ENCODE measurements around the gene UGT1A3.

The UGT1A3 gene

DNA sequence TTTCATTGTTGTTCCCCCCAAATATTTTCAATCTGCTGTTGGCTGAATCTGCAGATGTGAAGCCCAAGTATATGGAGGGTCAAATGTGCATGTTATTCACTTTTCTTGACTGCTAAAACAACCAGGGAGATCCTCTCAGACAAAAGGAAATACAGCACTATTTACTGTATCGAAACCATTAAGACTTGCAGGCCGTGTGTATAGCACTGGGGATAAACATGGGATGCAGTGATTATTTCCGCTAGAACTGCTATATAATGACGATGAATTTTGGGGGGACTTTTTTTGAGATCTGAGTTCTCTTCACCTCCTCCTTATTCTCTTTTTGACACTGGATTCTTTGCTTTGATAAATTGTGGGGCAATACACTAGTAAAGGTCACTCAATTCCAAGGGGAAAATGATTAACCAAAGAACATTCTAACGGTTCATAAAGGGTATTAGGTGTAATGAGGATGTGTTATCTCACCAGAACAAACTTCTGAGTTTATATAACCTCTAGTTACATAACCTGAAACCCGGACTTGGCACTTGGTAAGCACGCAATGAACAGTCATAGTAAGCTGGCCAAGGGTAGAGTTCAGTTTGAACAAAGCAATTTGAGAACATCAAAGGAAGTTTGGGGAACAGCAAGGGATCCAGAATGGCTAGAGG is 27.7 kb downstream of the UGT1A3 start:
- Histone ChIP-seq H3K27me3 (ENCODE audit: control insufficient read depth in 5 of 5, insufficient read depth in 4 of 5, low read length in 5 of 5) (no peaks in the 10 kb centered on the region), H3K9me3 (ENCODE audit: control insufficient read depth in 5 of 5, low read length in 5 of 5) (no peaks in the 10 kb centered on the region), H3K27ac (ENCODE audit: low read depth, low read length) (no peak overlapping the region), H3K36me3 (ENCODE audit: control insufficient read depth in 5 of 5, insufficient read depth in 5 of 5, low read length in 5 of 5) (no peaks in the 10 kb centered on the region), H3K4me3 (ENCODE audit: low read depth in 1 of 5, low read length in 5 of 5) (no peak overlapping the region), H3K4me1 (ENCODE audit: control insufficient read depth in 5 of 5, insufficient read depth in 5 of 5, low read length in 5 of 5) (no peaks in the 10 kb centered on the region), H3K9ac (ENCODE audit: low read length in 5 of 5) (no peak overlapping the region)

DNA sequence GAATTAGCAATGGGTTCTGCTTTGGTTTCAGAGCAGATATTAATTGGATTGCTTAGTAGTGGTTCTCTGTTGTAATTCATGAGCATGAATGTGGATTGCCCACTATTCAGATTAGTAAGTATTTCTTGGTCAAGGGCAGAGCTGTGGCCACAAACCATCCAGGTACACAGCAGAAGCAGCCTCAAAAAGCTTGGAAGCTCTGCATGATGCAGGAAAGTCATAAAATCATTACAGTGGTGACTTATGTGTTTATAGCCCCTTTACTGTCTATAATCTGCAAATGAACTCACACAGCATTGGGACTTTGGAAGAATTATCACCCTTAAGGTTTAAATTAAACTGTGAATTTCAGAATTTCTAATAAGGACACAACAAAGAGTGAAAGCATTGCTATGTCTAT is 29.3 kb downstream of the UGT1A3 start:
- Histone ChIP-seq H3K36me3 (ENCODE audit: control insufficient read depth in 5 of 5, insufficient read depth in 5 of 5, low read length in 5 of 5) (no peaks in the 10 kb centered on the region), H3K4me3 (ENCODE audit: low read depth in 1 of 5, low read length in 5 of 5) (no peak overlapping the region), H3K27ac (ENCODE audit: low read depth, low read length) (no peak overlapping the region), H3K9me3 (ENCODE audit: control insufficient read depth in 5 of 5, low read length in 5 of 5) (no peaks in the 10 kb centered on the region), H3K9ac (ENCODE audit: low read length in 5 of 5) (no peak overlapping the region), H3K27me3 (ENCODE audit: control insufficient read depth in 5 of 5, insufficient read depth in 4 of 5, low read length in 5 of 5) (no peaks in the 10 kb centered on the region), H3K4me1 (ENCODE audit: control insufficient read depth in 5 of 5, insufficient read depth in 5 of 5, low read length in 5 of 5) (no peaks in the 10 kb centered on the region)

DNA sequence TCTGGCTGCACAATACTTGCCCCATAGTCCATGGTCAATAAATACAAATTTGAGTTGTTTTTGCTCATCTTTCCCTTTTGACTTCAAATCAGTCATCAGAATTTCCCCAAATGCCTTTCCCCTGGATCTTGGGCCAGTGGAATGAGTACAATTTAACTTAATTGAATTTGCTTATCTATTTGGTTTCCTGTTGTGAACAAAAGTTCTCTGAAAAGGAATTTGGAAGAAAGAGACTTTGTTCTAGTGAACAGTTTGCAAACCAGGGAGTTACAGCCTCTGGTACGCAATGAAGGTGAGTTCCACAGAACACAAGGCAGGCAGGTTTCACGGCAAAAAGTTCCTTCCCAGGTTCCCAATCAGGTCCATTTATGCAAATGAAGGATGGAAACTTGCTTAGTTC is 30.0 kb downstream of the UGT1A3 start:
- Histone ChIP-seq H3K9me3 (ENCODE audit: control insufficient read depth in 5 of 5, low read length in 5 of 5) (no peaks in the 10 kb centered on the region), H3K4me1 (ENCODE audit: control insufficient read depth in 5 of 5, insufficient read depth in 5 of 5, low read length in 5 of 5) (no peaks in the 10 kb centered on the region), H3K36me3 (ENCODE audit: control insufficient read depth in 5 of 5, insufficient read depth in 5 of 5, low read length in 5 of 5) (no peaks in the 10 kb centered on the region), H3K27ac (ENCODE audit: low read depth, low read length) (no peak overlapping the region), H3K27me3 (ENCODE audit: control insufficient read depth in 5 of 5, insufficient read depth in 4 of 5, low read length in 5 of 5) (no peaks in the 10 kb centered on the region), H3K9ac (ENCODE audit: low read length in 5 of 5) (no peak overlapping the region), H3K4me3 (ENCODE audit: low read depth in 1 of 5, low read length in 5 of 5) (no peak overlapping the region)

DNA sequence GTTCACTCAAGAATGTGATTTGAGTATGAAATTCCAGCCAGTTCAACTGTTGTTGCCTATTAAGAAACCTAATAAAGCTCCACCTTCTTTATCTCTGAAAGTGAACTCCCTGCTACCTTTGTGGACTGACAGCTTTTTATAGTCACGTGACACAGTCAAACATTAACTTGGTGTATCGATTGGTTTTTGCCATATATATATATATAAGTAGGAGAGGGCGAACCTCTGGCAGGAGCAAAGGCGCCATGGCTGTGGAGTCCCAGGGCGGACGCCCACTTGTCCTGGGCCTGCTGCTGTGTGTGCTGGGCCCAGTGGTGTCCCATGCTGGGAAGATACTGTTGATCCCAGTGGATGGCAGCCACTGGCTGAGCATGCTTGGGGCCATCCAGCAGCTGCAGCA is 31.2 kb downstream of the UGT1A3 start, which contains the start of gene UGT1A1:
UGT1A1 (plus strand) TSS at position 228 of the 400 bp plus-strand sequence; CDS start at position 246, 18 bp downstream.
- H3K27ac ChIP-seq (ENCODE audit: low read depth, low read length): no peak within 1 kb of the TSS
- H3K9me3 ChIP-seq (ENCODE audit: control insufficient read depth in 5 of 5, low read length in 5 of 5): no peaks in the 10 kb centered on the region
- no peak within 1 kb of the TSS for H3K9ac ChIP-seq (ENCODE audit: low read length in 5 of 5)
- no peaks in the 10 kb centered on the region for H3K36me3 ChIP-seq (ENCODE audit: control insufficient read depth in 5 of 5, insufficient read depth in 5 of 5, low read length in 5 of 5)
- H3K4me1 ChIP-seq (ENCODE audit: control insufficient read depth in 5 of 5, insufficient read depth in 5 of 5, low read length in 5 of 5): no peaks in the 10 kb centered on the region
- peaks cover 0 to 4% (median 0%) of the 10 kb centered on the region in 5 donors for H3K27me3 ChIP-seq (ENCODE audit: control insufficient read depth in 5 of 5, insufficient read depth in 4 of 5, low read length in 5 of 5)
- no peak within 1 kb of the TSS for H3K4me3 ChIP-seq (ENCODE audit: low read depth in 1 of 5, low read length in 5 of 5)

DNA sequence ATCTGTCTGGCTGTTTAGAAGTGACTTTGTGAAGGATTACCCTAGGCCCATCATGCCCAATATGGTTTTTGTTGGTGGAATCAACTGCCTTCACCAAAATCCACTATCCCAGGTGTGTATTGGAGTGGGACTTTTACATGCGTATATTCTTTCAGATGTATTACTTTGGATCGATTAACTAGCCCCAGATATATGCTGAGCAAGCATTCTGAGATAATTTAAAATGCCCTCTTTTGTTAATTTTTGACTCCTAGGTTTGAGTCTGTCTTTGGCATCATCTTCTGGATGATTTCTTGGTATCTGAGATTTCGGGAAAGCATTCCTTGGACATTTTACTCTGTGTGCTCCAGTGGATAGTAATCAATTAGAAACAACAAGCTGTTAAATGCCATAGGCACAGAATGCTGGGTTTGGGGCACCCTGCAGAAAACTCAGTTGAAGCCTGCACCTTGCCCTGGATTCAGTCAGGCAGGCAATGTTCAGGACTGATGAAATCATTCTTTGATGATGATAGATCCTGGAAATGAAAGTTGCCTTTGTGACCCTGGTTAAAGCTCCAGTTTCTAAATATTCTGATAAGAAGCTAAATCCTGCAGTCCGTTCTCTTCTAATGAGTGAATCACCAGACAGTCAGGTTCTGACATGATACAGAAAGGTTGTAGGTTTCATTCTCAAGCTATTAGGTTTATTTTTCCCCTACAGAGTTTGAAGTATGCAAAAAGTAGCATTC is 32.4 kb downstream of the UGT1A3 start:
- Histone ChIP-seq H3K4me3 (ENCODE audit: low read depth in 1 of 5, low read length in 5 of 5) (no peak overlapping the region), H3K9ac (ENCODE audit: low read length in 5 of 5) (no peak overlapping the region)

DNA sequence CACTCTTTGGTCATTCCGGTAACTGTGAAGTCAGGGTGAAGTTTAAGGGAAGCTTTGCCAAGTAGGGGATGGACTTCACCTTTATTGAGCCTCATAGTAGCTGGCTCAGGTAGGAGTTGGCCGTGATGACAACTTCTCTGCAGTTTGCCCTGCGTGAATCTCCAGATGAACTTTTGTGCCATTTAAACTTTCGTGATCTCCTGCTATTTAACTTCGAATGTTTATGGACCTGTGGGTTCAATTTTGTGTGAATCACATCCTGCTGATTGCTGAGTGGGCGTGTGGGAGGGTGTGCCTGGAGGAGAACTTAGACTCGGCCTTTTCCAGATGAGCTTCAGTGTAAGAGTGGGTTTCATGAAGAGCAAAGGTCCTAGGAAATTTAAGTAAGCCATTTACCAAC is 35.4 kb downstream of the UGT1A3 start:
- Histone ChIP-seq H3K27ac (ENCODE audit: low read depth, low read length) (no peak overlapping the region), H3K9me3 (ENCODE audit: control insufficient read depth in 5 of 5, low read length in 5 of 5) (no peaks in the 10 kb centered on the region), H3K36me3 (ENCODE audit: control insufficient read depth in 5 of 5, insufficient read depth in 5 of 5, low read length in 5 of 5) (no peaks in the 10 kb centered on the region), H3K4me1 (ENCODE audit: control insufficient read depth in 5 of 5, insufficient read depth in 5 of 5, low read length in 5 of 5) (no peaks in the 10 kb centered on the region), H3K4me3 (ENCODE audit: low read depth in 1 of 5, low read length in 5 of 5) (no peak overlapping the region), H3K9ac (ENCODE audit: low read length in 5 of 5) (no peak overlapping the region), H3K27me3 (ENCODE audit: control insufficient read depth in 5 of 5, insufficient read depth in 4 of 5, low read length in 5 of 5) (peaks cover 0 to 6% (median under 1%) of the 10 kb centered on the region in 5 donors)

More for the DNA sequence above, 32.4 kb downstream of the UGT1A3 start:
- no peak overlapping the region for H3K27ac ChIP-seq (ENCODE audit: low read depth, low read length)
- H3K27me3 ChIP-seq (ENCODE audit: control insufficient read depth in 5 of 5, insufficient read depth in 4 of 5, low read length in 5 of 5): peaks cover 0 to 4% (median 0%) of the 10 kb centered on the region in 5 donors
- no peaks in the 10 kb centered on the region for H3K4me1 ChIP-seq (ENCODE audit: control insufficient read depth in 5 of 5, insufficient read depth in 5 of 5, low read length in 5 of 5)
- no peaks in the 10 kb centered on the region for H3K9me3 ChIP-seq (ENCODE audit: control insufficient read depth in 5 of 5, low read length in 5 of 5)
- no peaks in the 10 kb centered on the region for H3K36me3 ChIP-seq (ENCODE audit: control insufficient read depth in 5 of 5, insufficient read depth in 5 of 5, low read length in 5 of 5)

DNA sequence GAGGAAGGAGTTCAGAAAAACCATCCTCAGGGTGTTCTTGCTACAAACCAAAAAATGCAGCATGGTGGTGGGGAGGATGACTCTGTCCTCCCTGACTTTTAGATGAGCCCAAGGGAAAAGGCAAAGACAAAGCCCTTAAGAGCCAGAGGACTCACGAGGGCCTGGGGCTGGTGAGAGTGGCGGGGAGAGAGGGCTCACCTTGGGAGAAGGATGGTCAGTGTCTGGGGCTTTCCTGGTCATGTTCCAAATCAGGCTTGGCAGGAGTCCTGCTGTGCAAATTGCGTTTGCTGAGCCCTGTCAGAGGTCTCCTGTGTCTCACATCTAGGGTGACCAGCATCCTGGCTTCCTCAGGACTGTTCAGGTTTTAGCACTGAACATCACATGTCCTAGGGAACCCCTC is 35.9 kb downstream of the UGT1A3 start:
- Histone ChIP-seq H3K4me3 (ENCODE audit: low read depth in 1 of 5, low read length in 5 of 5) (no peak overlapping the region), H3K27ac (ENCODE audit: low read depth, low read length) (no peak overlapping the region), H3K9ac (ENCODE audit: low read length in 5 of 5) (no peak overlapping the region), H3K27me3 (ENCODE audit: control insufficient read depth in 5 of 5, insufficient read depth in 4 of 5, low read length in 5 of 5) (peaks cover 0 to 6% (median 3%) of the 10 kb centered on the region in 5 donors), H3K9me3 (ENCODE audit: control insufficient read depth in 5 of 5, low read length in 5 of 5) (no peaks in the 10 kb centered on the region), H3K36me3 (ENCODE audit: control insufficient read depth in 5 of 5, insufficient read depth in 5 of 5, low read length in 5 of 5) (no peaks in the 10 kb centered on the region), H3K4me1 (ENCODE audit: control insufficient read depth in 5 of 5, insufficient read depth in 5 of 5, low read length in 5 of 5) (no peaks in the 10 kb centered on the region)

DNA sequence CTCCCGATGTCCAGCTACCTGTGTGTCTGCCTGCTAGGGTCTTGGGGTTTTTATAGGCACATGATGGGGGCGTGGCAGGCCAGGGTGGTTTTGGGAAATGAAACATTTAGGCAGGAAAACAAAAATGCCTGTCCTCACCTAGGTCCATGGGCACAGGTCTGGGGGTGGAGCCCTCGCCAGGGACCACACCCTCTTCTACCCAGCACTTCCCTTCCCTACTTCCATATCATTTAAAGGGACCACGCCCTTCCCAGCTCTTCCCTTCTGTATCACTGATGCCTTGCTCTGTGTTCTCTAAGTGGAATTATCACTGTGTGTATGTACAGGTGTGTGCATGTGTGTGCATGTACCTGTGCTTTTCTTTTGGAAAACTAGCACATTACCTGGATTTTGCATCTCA is 37.6 kb downstream of the UGT1A3 start:
- no peak overlapping the region for H3K27ac ChIP-seq (ENCODE audit: low read depth, low read length)
- H3K36me3 ChIP-seq (ENCODE audit: control insufficient read depth in 5 of 5, insufficient read depth in 5 of 5, low read length in 5 of 5): no peaks in the 10 kb centered on the region
- H3K27me3 ChIP-seq (ENCODE audit: control insufficient read depth in 5 of 5, insufficient read depth in 4 of 5, low read length in 5 of 5): peaks cover 0 to 8% (median 3%) of the 10 kb centered on the region in 5 donors
- H3K9ac ChIP-seq (ENCODE audit: low read length in 5 of 5): no peak overlapping the region
- H3K4me3 ChIP-seq (ENCODE audit: low read depth in 1 of 5, low read length in 5 of 5): no peak overlapping the region
- no peaks in the 10 kb centered on the region for H3K4me1 ChIP-seq (ENCODE audit: control insufficient read depth in 5 of 5, insufficient read depth in 5 of 5, low read length in 5 of 5)
- H3K9me3 ChIP-seq (ENCODE audit: control insufficient read depth in 5 of 5, low read length in 5 of 5): no peaks in the 10 kb centered on the region

DNA sequence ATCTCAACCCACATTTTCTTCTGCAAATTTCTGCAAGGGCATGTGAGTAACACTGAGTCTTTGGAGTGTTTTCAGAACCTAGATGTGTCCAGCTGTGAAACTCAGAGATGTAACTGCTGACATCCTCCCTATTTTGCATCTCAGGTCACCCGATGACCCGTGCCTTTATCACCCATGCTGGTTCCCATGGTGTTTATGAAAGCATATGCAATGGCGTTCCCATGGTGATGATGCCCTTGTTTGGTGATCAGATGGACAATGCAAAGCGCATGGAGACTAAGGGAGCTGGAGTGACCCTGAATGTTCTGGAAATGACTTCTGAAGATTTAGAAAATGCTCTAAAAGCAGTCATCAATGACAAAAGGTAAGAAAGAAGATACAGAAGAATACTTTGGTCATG is 39.2 kb downstream of the UGT1A3 start:
- Histone ChIP-seq H3K4me1 (ENCODE audit: control insufficient read depth in 5 of 5, insufficient read depth in 5 of 5, low read length in 5 of 5) (no peaks in the 10 kb centered on the region), H3K27me3 (ENCODE audit: control insufficient read depth in 5 of 5, insufficient read depth in 4 of 5, low read length in 5 of 5) (peaks cover 0 to 8% (median 3%) of the 10 kb centered on the region in 5 donors), H3K9ac (ENCODE audit: low read length in 5 of 5) (no peak overlapping the region), H3K27ac (ENCODE audit: low read depth, low read length) (no peak overlapping the region), H3K9me3 (ENCODE audit: control insufficient read depth in 5 of 5, low read length in 5 of 5) (no peaks in the 10 kb centered on the region), H3K4me3 (ENCODE audit: low read depth in 1 of 5, low read length in 5 of 5) (no peak overlapping the region), H3K36me3 (ENCODE audit: control insufficient read depth in 5 of 5, insufficient read depth in 5 of 5, low read length in 5 of 5) (no peaks in the 10 kb centered on the region)

DNA sequence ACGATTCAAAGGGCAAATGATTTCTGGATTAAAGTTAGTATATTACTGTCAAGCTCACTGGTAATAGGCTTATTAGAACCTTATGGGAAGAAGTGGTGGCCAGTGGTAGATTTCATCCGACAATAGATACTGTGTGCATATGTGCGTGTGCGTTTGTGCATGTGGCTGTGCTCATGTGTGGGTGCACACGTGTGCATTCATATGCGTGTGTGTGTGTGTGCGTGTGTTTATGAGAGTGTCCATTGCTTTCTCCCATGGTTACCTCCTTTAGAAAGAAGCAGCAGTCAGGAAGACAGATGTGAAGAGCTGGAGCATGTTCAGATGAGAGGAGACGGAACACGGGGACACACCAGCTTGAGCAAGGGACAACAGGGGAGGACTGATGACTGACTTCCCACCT is 40.4 kb downstream of the UGT1A3 start:
- Histone ChIP-seq H3K4me3 (ENCODE audit: low read depth in 1 of 5, low read length in 5 of 5) (no peak overlapping the region), H3K9ac (ENCODE audit: low read length in 5 of 5) (no peak overlapping the region), H3K27me3 (ENCODE audit: control insufficient read depth in 5 of 5, insufficient read depth in 4 of 5, low read length in 5 of 5) (peaks cover 0 to 8% (median 3%) of the 10 kb centered on the region in 5 donors), H3K9me3 (ENCODE audit: control insufficient read depth in 5 of 5, low read length in 5 of 5) (no peaks in the 10 kb centered on the region), H3K4me1 (ENCODE audit: control insufficient read depth in 5 of 5, insufficient read depth in 5 of 5, low read length in 5 of 5) (no peaks in the 10 kb centered on the region), H3K27ac (ENCODE audit: low read depth, low read length) (no peak overlapping the region), H3K36me3 (ENCODE audit: control insufficient read depth in 5 of 5, insufficient read depth in 5 of 5, low read length in 5 of 5) (no peaks in the 10 kb centered on the region)

Data from subcutaneous abdominal adipose tissue (tissue), 5 donors.